GM19324 (cell line): ENCODE results near the gene SEPSECS.

Experiments used
- ATAC-seq: cut with Tn5 transposase; IDR thresholded peaks from one replicate; pipeline ENCODE4 v1.9.1; 2021; ENCODE audit warnings: mild to moderate bottlenecking, moderate library complexity; ENCODE audit not compliant: unreplicated experiment, low FRiP score

The SEPSECS gene

DNA sequence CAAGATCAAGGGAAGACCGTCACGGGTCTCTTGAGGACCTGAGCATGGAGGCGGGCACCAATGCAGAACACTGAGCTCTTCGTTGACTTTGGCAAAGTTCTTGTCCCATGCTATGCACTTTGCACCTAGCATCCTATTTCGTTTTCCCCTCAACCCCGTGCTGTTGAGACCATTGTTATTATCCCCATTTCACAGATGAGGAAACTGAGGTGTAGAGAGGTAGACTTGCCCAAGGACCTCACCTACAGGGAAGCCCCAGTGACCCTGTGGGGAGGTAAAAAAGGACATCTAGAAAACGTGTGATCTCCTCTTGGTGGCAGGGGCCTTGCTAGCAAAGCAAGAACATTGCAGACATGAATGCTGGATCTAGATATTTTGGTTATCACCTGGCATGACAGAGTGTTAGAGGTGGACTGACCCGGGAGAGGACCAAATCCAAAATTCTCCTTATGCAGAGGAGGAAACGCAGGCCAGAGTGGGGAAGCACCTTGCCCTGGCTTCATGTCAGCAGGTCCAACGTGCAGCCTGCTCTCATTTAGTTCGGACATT is 48.5 kb downstream of the SEPSECS start:
- no peak for ATAC-seq

DNA sequence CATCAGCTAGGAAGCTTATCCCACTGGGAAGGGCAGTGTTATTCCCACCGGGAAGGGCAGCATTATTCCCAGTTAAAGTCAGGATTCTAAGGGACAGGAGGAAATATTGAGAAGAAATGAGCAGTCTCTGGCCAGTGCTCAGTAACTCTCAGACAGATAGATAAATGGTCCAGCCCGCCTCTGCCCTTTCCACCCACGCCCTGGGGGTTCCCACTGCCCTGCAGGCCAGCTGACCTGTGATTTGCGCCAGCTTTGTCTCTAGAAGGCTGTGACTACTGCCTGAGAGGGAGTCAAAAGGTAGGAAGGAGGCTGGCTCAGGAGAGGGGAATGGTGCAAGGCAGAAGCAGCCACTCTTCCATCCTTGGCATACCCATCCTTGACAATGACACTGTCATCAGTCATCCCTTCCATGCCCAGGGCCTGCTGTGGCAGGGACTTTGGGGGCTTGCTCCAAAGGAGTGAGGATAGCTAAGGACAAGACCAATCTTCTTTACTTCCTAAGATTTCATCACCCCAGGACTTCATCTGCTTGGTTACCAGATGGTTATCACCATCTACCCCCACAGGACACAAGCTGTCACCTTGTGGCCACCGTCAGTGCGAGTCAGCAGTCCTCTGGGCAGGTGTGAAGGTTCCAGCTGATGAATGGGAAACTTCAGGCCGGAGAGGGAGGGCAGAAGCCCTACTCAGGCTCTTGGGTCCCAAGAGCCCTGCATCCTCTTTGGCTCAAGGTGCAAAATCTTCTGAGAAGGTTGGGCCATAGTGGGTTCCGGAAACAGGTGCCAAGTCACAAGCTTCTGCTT is 49.5 kb downstream of the SEPSECS start:
- ATAC-seq = no peak

- no peak for ATAC-seq
These were observed 50.7 kb downstream of the SEPSECS start for GRCh38 chr4:25109511-25109910.

DNA sequence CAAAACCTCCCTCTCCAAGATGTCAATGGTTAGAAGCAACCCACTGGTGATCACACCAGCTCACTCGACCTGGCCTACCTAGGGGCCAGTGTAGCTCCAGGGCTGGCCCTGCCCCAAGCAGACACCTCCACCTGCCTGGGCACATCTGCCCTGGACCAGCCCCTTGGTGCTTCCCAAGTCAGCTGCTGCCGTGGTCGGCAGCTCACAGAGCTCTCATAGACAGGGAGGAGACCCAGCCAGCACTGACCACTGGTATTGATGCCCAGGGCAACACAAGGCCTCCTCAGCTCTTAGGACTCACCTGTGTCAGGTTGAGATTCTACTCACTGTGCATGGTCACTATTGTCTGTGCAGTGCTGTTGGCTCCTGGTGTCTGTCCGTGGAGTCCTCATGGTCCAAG is 51.7 kb downstream of the SEPSECS start:
- ATAC-seq = no peak

- no peak for ATAC-seq
These were observed 52.3 kb downstream of the SEPSECS start for GRCh38 chr4:25107827-25108516.

DNA sequence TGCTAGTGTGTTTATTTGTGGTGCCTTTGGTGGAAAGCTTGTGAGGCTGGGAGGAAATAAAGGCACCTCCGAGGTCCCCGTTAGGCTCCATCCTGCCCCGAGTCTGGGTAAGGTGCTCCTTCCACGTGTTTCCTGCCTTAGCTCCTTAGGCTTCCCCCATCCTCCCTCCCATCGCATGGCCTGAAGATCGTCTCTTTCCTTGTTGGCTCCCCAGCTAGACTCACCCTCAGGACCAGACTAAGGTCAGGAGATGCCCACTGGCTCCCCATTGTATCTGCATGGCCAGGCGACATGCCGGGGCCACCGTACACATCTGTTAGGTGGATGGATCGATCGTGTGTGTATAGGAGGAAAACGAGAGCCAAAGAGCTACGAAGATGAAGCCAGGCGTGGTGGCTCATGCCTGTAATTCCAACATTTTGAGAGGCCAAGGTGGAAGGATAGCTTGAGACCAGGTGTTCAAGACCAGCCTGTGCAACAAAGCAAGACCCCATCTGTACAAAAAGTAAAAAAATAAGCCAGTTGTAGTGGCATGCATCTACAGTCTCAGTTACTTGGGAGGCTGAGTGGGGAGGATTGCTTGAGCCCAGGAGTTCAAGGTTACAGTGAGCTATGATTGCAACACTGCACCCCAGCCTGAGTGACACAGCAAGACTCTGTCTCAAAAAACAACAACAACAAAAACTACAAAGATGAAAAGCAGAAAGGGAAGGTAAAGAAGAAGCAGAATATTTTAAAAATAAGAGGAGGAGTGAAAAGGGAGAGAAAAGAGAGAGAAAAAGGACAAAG is 53.7 kb downstream of the SEPSECS start:
- no peak for ATAC-seq

DNA sequence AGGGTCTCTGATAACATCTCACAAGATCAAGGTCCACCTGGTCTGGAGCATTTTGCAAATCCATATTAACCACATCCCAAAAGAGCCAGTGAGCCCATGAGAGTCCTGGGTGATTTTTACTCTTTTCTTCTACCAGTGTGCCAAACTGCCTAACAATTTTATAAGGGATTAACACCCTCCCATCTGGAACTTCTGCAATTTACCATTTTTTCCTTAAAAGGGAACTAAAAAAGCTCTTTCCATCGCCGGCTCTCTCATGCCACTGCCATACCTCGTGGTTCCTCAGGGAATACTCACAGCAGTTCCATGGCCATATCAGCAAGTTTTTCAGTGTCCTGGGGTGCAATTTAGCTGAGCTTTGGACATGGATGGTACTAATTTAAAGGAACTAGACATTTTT is 55.7 kb downstream of the SEPSECS start:
- no peak for ATAC-seq

GRCh38 chr4:25103418-25103817 is 56.8 kb downstream of the SEPSECS start:
- ATAC-seq = no peak

DNA sequence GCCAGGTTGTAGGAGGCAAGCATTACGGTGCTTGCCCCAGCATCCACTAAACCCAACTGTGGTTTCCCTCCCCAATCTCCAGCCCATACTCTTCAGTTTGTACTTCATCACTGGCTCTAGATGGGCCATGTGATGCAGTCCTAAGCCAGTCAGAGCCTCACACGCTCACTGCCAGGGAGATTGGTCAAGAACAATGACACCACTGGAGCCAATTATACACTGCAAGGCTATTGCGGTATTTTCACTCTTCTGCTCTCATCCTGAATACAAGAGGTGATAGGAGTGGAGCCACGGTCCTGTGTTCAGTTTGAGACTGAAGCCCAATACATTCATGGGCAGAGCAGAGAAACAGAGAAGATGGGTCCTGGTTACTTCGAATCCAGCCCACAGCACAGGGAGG is 58.4 kb downstream of the SEPSECS start:
- no peak for ATAC-seq

DNA sequence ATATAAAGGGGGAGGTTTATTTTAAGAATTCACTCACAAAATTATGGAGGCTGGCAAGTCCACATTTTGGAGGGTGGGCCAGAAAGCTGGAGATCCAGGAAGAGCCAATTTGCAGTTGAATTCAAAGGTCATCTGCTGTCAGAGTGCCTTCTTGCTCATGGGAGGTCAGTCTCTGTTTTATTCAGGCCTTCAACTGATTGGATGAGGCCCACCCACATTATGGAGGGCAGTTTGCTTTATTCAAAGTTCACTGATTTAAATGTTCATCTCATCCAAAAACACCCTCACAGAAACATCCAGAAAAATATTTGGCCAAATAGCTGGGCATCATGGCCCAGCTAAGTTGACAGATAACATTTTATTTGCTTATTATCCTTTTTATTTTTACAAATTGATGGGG is 59.5 kb downstream of the SEPSECS start:
- ATAC-seq = no peak

- ATAC-seq = no peak
These were observed 60.2 kb downstream of the SEPSECS start for GRCh38 chr4:25100021-25100555.

DNA sequence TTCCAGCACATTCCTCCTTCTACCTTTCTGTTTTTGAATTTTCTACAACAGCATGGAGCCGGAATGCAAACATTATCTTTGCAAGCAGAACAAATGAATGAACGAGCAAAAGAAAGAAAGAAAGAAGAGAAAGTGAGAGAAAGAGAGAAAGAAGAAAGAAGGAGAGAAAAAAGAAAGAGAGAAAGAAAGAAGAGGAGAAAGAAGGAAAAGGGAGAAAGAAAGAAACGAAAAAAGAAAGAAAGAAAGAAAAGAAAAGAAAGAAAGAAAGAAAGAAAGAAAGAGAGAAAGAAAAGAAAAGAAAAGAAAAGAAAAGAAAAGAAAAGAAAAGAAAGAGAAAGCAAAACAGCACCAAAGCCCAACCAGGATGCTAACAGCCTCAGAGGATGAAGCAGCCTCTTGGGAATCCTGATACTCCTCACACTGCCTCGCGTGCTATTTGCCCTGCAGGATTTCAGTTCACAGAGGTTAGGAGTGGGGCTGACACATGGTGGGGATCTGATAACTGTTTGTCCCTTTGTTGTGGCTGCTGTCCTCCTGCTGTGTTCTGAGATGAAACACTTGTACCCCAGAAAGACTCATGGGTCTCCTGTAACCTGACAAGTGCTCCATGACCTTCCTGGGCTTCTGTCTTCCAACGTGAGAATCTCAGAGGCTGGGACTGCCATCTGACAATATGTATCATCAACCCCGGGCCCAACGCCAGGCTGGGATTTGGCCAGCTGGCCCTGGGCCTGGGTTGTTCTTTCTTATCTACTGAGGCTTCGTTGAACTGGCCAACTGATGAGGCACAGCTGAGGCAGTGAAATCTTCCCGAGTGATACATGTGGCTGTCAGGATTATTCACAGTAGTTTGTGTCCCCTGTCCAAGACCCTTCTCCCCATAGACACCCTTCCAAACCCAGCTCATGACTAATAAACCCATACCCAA is 61.0 kb downstream of the SEPSECS start:
- no peak for ATAC-seq

GRCh38 chr4:25096981-25097443 is 63.2 kb downstream of the SEPSECS start:
- ATAC-seq = no peak

GRCh38 chr4:25096251-25096980 is 63.8 kb downstream of the SEPSECS start:
- no peak for ATAC-seq

DNA sequence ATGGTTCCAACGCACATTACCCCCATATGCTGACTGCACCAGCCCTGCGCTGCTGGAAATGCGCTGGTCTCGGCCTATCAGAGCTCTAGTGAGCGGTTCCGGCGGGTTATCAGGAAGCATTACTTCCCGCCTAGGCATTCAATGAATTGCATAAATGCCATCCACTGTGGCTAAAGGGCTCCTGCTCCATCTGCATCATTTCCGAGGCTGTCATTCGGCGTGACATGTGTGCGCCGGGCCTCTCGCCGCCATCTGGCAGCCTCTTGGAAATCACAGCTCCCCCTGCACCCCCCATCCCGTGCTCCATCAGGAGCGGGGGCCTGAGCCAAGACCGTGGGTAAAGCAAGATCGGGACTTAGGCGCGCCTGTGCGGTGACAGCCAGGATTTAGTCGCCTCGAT is 64.4 kb downstream of the SEPSECS start:
- ATAC-seq = no peak

DNA sequence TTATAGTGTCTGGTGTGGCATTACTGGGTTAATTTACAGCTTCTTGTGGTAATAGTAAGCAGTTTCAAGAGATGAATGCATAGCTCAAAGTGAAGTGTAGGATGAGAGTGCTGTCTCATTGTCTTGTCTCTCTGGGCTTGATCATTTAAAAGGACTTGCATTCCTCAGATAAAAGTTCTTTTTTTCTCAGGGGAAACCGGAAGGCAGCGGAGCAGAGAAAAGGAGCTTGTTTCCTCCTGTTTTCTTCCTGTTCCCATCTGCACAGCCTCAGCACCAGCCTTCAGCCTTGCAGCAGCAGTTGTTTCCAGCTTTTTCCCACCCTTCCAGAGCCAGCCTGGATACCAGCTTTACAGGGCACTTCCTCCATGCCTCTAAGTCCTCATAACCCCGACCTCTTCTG is 68.1 kb downstream of the SEPSECS start:
- no peak for ATAC-seq

DNA sequence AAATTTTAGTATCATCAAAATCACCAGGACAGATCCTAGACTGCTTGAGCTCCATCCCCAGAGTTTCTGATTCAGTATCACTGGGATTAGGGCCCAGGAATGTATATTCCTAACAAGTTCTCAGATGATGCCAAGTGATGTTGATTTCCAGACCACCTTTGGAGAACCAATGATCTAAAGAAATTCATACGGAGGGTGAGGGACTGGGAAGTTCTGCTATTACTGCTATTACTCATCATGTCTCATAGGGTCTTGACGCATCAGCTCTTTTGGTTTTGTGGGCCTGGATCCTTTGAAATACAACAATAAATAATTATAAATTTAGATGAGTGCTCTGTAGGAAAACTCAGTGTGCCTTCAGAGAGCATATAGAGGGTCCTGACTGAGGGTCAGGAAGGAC is 69.7 kb downstream of the SEPSECS start:
- ATAC-seq = no peak

DNA sequence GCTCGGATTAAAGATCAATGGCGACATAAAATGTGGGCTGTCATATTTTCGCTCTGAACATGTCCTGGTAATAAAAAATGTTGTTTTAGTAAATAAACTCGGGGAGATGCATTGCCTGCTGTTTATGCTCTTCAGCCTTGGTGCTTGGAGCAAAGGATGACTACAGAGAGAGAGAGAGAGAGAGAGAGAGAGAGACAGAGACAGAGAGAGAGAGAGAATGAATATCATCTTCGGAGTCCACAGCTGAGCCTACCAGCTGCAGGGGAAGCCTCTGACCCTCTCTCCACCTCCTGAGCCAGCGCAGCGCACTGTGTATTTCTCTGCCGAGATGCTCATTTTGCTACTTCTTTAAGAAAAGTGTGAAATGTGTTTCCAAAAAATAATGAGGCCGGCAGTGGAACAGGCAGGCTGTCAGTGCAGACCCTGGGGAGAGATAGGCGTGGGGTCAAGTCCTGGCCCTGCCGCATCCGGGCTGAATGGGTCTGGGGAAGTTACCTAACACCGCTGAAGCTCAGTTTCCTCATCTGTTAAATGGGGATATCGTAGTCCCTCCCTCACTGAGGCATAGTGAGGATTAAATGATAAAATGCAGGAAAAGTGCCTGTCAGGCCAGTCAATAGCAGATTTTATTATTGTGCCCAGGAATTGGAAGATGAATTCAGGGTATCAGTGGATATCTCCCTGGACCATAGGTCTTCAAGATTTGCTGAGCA is 71.0 kb downstream of the SEPSECS start:
- no peak for ATAC-seq
